CD4-positive, alpha-beta T cell treated with Interleukin-2 at 100 ng/mL for 4 hours (primary cell): ENCODE measurements around the gene NPFFR1.

ENCODE experiments used
- DNase-seq: peaks from one replicate; pipeline ENCODE4 v3.0.0-alpha.2; 2020; ENCODE audit warnings: low spot score

Gene NPFFR1

GRCh38 chr10:70315276-70315675 is 31.5 kb upstream of the NPFFR1 start:
- no peak for DNase-seq

DNA sequence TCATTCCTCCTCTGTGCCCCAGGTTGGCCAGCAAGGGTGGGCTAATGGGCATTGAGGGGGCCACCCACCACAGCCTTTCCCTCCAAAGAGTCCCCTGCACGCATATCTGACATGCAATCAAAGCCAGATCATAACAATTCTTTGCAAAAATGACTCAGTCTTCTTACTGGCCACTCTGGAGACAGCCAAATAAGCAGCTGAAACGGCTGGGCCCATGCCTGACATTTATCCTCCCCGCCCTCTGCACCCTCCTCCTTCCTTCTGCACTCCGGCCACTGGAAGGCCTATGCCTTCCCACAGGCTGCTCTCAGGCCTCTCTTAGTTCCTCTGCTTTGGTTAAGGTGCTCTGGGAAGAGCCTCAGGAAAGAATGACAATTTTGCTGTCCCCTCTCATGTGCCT is 29.2 kb upstream of the NPFFR1 start:
- DNase-seq: no peak

DNA sequence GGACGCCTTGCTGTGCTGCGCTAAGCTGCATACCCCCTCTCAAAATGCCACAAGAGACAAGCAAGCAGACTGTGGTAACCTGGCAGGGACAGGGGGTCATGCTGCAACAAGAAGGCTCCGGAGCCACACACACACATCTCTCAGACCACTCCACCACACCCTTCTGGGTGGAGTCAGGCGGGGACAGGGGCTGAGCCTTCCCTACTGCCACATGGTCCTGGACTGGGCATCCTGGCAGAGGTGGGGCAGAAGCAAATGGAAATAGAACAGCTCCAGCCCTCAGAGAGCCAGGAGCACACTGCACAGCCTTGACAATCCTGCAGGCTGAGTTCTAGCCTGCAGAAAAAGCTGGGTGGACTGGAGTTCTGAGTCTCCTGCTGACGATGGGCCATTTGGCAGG is 28.4 kb upstream of the NPFFR1 start:
- no peak for DNase-seq

- DNase-seq: no peak
Observed at GRCh38 chr10:70311698-70312097, 27.9 kb upstream of the NPFFR1 start.

- no peak for DNase-seq
Observed at GRCh38 chr10:70309661-70310060, 25.9 kb upstream of the NPFFR1 start.

DNA sequence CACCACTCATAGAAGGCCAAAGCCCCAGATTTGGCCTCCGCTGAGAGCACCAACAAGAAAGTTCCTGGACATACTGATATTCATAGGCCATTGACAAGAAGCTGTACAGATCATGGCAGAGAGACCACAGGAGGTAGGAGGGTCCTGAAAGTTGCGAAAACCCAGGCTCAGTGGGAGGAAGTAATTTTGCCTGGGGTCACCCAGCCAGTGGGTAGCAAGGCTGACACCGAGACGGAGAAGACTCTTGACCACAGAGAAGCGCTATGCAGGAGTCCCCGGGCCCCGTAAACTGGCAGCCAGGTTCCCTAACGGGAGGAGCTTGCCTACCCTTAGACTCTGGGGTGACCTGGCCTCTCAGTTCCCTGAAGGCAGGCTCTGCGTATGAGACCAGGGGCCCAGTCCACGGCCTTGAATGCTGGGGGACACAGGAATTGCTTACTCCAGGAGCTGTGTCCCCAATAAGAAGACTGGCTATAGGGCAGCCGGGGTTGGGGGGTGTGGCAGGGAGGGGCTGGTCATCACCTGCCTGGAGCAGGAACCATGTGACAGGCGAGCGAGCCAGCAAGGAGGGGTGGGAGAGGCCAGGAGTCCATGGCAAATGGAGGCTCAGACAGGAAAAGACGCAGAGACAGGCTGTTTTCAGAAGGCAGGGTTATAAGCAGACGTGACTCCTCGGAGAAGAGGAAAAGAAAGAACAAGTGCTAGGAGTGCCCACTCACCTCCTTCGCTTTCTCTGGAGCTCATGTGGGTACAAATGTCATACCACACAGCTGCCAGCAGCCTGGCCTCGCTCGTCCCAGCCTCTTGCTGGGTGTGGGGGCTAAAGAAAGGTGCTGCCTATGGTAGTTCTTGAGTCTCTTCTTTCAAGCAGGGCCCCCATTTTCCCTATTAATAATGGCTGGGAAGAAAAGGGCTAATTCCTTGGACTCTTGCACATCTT is 24.6 kb upstream of the NPFFR1 start:
- DNase-seq: no peak

DNA sequence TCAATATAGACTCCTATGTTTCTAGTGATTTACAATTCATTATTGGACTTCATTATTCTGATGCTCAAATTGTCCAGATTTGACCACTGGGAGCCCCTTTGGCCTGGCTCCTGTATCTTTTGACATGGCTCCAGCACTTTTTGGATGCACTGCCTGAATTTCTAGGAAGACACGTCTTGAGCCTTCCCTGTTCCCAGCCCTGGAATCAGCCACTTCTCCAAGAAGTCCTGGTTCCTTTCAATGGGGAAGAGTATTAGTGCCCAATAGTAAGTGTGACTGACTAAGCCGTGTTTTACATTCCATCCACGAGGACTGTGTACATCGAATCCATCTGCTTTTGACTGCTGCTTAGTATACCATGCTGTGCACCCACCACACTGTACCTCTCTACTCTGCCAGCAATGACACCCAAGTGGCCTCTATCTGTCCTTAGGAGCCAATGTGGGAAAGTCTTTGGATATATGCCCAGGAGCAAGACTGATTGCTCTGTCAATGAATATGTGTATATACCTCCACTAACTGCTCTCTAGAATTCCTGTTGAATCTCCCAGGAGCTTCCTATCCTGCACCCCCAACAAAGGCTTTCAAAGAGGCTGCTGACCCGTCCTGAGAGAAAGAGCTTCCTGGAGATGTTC is 23.2 kb upstream of the NPFFR1 start:
- no peak for DNase-seq

DNA sequence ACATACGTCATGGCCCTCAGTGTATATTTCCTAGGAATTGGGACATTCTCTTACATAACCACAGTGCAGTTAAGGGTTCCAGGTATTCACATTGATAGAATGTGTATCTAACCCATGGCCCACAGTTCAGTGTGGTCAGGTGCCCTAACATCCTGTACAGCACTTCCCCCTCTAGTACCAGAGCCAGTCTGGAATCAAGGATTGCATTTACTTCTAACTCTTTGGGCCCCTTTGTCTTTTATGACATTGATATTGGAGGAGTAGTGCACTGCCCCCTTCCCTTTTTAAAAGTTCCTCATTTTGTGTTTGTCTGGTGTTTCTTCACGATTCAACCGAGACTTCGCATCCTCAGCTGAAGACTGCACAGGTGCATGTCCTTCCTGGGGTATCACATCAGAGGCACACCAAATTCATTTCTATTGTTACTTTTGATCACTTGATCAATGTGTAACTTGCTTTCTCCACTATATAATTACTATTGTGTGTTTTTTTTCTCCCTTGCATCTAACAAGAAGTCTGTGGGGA is 22.4 kb upstream of the NPFFR1 start:
- no peak for DNase-seq

- no peak for DNase-seq
Observed at GRCh38 chr10:70303730-70304129, 19.9 kb upstream of the NPFFR1 start.

GRCh38 chr10:70302292-70302691 is 18.5 kb upstream of the NPFFR1 start:
- DNase-seq: no peak

GRCh38 chr10:70300908-70301597 is 17.2 kb upstream of the NPFFR1 start:
- DNase-seq: no peak

GRCh38 chr10:70300461-70300860 is 16.7 kb upstream of the NPFFR1 start:
- DNase-seq: no peak

- DNase-seq: no peak
Observed at GRCh38 chr10:70299876-70300275, 16.1 kb upstream of the NPFFR1 start.

GRCh38 chr10:70298393-70298792 is 14.6 kb upstream of the NPFFR1 start:
- no peak for DNase-seq

GRCh38 chr10:70297224-70297623 is 13.4 kb upstream of the NPFFR1 start:
- no peak for DNase-seq

GRCh38 chr10:70296406-70296899 is 12.6 kb upstream of the NPFFR1 start:
- DNase-seq: no peak

DNA sequence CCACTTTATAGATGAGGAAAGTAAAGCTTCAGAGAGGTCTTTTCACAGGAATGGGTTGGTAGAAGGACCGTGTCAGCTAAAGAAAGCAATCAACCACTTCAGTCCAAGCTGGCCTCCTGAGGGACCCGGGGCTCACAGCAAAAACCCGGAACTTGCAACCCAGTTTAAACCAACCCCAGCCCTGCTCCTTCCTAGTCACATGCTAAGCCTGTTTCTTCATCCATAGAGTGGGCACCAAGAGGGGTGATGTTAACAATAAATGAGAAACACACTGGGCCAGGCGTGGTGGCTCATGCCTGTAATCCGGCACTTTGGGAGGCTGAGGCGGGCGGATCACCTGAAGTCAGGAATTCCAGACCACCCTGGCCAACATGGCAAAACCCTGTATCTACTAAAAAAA is 12.1 kb upstream of the NPFFR1 start:
- no peak for DNase-seq

DNA sequence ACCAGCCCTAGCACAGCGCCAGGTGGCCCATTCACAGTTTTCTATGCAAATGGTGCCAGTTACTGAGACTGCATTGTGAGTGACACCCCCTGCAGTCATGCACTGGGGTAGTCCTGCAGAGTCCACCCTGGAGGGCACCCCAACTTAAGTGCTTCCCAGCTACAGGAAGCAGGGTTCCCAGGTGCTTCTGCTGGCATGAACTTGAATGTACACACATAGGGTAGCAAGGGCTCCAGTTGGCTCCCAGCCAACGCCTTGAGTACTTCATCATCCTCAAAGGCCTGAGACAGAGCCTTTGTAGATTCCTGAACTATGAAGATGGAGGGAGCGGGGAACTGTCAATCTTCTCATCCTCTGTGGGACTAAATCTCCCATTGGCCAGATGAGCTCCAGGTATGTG is 11.5 kb upstream of the NPFFR1 start:
- DNase-seq: no peak

GRCh38 chr10:70293169-70293843 is 9.5 kb upstream of the NPFFR1 start:
- no peak for DNase-seq

DNA sequence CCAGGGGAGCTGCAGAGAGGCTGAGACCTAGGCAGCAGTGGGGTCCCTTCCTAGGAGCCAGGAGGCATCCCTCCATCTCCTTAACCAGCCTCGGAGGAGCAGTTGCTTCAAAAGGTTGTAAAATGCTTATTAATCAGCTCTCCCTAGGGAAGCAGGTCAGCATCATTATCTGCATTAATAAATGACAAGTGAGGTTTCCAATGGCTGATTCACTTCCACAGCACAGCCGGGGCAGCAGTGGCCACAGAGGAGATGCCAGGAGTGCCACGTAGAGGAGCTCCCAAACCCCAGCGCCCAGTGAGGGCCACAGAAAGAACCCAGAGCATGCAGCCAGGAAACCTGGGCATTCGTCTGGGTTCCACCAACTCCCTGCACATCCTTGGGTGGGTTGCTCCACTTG is 8.2 kb upstream of the NPFFR1 start:
- no peak for DNase-seq

DNA sequence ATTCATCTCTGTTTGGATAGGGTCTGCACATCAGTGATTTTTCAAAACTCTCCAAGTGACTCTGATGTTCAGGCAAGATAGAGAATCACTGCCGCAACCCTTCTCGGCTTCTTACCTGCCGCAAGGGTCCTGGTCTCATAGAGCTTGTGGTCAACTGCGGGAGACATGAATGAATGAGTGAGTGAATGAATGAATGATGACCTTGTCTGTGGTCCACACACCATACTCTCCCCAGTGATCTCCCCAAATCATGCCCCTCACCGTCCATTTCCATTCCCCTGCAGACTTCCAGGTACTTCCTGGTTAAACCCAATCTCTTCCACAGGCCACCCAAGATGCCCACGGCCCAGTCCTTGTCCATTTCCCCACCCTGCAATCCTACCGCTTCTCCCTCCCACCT is 5.9 kb upstream of the NPFFR1 start:
- DNase-seq: no peak

DNA sequence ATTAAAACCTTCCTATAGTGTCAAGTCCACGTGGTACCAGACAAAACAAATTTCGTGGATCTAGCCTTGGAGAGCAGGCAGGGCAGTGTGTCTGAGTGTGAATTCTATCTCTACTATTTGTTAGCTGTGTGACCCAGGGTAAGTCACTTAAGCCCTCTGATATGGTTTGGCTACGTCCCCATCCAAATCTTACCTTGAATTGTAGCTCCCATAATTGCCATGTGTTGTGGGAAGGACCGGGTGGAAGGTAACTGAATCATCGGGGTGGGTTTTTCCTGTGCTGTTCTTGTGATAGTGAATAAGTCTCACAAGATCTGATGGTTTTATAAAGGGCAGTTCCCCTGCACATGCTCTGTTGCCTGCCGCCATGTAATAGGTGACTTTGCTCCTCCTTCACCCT is 2.8 kb upstream of the NPFFR1 start:
- DNase-seq: no peak
